ENCODE results near the gene FHIT.

The FHIT gene

DNA sequence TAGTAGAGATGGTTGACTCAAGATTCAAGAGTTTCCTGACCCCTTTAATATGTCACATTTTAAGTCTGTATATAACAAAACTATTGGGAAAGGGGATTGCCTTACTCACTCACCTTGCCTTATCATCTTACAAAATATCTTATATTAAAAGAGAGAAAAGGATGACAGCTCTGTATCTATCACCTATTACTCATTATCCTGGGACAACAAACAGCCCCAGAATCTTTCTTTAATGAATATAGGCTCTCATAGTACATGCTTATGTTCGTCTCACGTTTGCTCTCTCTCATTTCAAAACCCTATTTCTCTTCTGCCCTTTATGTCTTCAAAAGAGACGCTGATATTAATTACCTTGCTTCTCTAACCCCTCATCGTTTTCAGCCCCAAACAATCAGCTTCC lies 1178.0 kb downstream of the FHIT start:
- DNase-seq, result no peak

DNA sequence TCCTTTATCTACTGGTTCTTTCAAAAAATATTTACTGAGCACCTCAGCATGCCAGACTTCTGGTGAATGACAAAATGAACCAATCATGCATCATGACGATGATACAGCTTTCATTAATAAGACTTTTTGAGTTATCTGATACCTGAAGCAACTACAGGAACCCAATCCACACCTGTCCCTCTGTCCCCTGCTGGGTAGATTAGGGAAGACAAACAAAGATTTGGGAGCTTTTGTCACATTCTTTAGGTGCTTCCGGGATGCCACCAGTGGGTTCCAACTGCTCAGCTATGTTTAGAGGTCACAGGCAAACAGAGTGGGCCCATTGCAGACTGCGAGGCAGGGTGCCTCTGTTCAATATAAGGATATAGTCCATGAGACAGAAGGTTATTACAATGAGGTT lies 1180.9 kb downstream of the FHIT start:
- DNase-seq, result no peak

DNA sequence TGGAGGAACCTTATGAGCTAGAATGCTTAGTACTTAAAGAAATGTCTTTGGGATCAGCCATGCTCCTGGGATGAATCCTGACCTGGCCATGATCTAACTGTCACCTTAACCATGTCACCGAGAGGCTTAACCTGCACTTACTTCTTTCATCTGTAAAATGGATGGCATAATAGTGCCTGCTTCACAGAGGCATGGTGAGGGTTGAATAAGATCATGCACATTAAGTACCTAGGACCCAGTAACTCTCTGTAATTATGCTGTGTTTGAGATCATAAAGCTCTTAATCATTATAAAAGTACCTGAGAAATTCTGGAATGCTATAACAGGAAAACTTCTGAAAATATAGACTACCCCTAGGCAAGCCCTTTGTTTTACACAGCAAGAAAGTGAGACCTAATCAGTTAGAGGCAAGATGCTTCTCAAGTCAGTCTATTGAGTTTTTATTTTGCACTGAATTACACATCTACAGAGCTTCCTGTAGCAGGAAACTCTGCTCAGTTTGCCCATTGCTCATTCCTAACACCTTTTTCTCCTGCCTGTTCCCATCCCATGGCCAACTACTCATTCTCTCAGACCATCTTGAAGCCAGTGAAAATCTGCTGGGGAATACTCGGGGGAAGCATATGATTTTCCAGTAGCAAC lies 1185.9 kb downstream of the FHIT start:
- no peak for DNase-seq

DNA sequence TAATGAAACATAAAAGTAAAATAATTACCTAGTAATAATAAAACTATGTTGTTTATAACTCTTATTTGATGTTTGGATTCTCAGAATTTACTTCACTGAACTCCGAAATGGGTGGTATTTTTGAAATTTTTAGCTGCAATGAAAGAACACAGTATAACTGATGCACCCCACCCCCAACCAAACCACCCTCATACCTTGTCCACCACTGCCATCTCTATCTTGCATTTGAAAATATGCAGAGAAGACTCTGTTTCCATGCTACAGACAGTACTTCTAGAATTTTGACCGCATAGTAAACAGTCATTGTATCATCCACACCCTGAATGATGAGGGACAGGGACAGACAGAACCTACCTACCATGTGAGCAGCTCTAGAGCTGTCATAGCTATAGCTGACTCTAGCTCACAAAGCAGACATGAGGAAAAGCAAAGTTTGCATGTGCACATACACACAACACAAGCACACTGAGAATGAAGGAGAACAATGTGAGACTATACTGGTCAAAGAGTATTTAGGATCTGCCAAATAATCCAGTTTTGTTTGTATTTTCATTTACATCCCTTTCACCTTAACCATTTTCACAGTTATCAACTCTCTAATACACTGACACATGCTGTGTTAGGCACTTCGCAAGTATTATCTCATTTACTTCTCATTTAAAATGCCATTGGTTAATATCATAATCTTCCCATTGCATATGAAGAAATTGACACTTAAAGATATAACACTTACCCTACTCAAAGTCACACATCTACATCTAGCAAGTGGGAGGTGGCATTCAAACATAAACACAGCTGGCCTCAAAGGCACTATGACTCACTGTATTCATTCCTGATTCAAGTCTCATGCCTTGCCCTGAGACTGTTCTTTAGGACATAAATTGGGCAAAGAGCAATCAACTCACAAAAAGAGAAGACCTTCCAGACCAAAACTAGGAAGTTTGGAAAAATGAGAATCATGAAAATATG lies 1186.8 kb downstream of the FHIT start:
- DNase-seq, result no peak

DNA sequence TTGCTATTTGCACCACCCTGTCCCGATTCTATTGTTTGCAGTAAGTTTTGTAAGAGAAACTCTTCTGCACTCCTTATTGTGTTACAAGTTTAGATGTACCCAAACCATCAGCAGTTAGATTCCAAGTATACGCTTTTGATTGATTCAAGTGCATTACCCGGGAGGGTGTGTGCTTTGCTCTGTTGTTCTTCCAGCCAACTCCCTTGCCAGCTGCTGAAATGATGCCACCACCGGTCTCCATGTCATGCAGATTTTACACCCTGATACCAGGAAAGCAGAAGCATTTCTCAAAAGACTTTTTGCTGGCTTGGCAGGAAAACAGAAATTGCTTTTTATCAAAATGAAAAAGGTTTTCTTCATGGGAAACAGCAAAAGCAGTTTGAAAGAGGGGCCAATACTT lies 1194.8 kb downstream of the FHIT start:
- DNase-seq, result no peak

DNA sequence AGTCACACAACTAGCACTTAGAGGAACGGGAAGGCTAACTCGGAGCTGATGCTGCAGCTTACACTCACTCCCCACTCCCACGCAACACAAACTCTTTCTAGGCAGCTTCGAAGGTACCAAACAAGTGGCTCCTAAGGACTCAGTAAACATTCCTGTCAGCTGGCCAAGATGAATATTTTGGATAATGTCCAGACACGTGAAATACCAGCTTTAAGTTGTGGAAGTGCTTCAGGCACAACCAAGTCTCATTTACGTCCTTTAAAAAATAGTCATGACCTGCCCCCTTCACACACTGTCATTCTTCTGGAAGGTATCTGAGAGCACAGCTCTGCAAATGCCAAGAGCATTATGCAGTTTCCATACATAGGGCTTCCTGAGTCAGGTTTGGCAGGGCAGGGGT lies 1195.5 kb downstream of the FHIT start:
- DNase-seq, result no peak

DNA sequence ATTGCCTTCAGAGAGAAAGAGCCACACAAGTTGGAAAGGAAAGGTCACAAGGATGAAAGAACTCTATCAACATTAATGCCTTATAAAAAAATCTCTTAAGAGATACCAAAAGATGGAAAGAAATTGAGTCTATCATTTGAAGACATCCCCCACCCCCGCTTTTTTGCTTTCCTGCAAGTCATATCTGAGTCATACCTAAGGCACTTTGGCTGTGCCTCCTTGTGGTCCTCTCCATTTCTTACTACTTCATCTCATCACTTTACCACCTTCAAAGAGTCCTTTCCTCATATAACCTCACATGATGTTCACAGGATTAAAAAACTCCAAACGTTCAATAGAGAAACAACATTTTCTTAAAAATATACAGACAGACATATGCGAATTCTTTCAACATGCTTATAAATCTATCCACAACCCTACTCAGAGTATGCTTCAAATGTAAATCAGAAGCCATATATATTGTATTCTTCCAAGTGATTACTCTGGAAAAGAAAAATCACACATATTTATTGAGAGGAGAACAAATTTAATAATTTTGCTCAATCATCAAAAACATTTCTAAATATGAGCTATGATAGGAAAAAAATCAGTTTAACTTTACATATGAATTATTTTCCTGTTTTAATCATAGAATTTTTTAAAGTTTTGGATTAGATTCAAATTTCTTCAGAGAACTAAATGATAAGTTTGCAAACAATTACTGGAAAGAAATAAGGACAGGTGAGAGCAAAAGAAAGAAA lies 1197.6 kb downstream of the FHIT start:
- DNase-seq, result no peak

DNA sequence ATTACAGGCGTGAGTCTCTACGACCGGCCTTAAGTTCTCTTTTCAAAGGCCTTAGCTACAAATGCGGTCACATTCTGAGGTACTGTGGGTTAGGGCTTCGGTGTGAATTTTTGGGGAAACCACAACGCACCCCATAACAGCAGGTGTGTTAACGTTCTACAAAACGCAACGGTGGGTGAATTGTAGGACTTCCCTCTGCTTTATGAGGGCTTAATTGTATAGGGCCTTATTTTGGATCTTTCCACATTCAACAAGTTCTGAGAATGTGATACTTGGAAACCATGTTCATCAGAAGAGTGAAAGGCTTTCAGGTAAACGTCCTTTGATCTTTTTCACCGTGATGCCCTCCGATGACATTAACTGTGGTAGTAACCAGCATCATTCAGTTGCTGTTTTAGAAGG lies 1202.8 kb downstream of the FHIT start:
- DNase-seq, result no peak

DNA sequence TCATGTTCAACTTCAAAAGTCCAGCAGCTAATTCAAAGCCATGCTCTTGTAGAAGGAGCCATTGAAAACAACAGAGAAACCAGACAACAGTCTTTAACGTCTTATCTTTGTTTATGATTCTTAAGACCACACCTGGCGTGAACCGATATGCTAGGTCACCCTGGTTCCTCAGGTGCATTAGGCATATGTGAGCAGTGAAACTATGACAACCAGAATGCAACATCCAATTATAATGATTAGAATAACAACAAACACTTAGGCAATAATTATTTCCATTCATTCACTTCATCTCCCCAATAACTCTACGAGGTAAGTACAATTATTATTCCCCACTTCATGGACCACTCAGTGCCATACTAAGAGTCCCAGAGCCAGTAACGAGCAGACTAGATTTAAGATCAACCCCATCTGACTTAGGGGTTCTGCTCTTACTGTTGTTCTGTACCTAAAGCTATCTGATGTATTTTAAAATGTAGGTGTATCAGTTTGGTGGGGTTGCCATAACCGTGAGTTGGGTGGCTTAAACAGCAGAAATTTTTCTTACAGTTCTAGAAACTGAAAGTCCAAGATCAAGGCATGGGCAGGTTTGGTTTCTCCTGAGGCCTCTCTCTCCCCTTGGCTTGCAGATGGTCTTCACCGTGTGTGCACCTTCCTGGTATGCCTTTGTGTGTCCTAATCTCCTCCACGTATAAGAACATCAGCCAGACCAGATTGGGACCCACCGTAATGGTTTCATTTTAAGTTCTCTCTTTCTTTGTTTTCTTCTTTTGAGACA lies 1203.6 kb downstream of the FHIT start:
- no peak for DNase-seq

DNA sequence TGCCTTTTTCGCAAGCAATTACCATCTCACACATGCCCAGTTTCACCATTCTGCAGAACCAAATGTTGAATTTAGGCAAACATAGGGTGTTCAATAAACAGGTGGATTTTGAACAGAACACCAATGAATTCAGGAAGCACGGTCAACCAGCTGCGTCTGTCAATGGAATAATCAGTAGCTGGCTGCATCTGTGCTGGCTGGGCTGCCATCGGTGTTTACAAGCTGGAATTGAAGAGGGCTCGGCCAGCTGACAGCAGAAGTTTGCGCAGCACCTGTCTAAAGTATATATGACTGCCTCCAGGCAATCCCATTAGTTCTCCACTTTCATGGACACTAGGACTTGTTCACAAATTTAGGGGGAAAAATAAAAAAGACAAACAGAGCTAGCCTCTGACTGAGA lies 1205.0 kb downstream of the FHIT start:
- DNase-seq, result peak; percentile 85

DNA sequence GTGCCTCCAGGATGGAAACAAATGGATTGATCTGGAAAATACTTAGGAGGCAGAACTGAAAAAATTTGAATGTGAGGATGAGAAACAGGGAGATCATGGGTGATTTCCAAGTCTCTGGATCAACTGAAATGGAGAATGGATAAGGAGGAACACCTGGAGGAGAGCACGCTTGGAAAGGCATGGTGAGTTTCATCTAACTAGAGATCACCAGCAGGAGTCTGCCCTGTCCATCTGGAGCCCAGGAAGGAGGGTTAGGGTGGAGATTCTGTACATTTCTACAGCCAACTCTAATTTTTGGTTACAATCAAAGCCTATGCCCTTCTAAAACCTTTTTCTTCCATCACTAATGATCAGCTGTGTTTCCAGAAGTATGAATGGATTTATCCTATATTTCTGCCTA lies 1205.6 kb downstream of the FHIT start:
- DNase-seq, result no peak

DNA sequence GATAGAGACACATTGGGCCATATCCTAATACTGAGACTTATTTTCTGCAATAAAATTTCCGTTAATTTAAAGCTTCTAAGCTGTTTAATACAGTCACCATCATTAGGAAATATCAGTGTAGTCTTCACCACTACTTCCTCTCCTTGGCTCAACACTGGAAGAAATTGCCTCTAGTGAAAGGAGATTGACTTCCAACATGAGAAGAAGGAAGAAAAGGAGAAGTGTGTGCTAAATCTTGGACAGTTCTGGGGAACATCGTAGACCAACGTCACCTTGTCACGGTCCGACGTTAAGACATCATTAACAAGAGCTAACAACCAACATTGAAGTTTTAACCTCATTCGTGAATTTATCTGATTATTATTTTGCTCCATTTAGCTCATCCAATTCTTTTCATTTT lies 1214.4 kb downstream of the FHIT start:
- no peak for DNase-seq

DNA sequence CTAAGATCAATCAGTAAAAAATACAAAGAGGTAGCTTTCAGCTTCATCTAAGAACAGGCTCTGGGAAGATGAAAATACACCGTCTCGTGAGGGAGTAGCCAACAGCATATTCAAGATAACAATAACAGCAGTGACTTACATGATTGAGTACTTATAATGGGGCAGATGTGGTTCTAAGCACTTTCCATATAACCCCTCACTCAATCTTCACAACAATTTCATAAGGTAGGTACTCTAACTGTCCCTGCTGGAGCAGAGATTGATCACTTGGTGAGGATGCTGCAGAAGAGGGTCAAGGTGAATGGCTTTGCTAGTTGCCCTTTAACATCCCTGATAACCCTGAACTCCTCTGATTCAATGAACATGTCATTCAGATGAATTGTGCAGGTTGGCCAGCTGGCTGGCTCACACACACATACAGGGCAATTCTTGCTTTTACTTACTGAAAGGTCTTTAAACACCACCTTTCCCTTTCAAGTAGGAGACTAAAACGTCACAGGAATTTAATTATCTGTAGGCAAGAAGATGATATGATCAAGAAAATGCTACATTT lies 1217.3 kb downstream of the FHIT start:
- no peak for DNase-seq

DNA sequence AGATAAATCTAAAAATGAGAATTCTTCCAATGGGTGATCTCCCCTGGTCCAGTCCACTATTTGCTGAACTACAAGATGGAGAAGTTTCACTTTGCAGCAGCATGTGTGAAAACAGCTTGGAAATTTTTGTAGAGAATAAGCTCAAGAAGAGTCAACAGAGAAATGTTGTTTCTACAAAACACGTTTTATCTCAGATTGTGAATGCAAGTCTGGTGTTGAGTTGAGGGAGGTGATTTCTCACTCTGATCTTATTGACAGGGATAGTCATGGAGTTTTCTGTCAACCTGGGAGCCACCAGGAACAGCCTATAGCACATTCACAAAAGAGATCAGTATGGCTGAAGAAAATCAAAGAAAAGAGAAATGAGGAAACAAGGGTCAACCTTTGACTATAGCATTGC lies 1220.3 kb downstream of the FHIT start:
- no peak for DNase-seq

DNA sequence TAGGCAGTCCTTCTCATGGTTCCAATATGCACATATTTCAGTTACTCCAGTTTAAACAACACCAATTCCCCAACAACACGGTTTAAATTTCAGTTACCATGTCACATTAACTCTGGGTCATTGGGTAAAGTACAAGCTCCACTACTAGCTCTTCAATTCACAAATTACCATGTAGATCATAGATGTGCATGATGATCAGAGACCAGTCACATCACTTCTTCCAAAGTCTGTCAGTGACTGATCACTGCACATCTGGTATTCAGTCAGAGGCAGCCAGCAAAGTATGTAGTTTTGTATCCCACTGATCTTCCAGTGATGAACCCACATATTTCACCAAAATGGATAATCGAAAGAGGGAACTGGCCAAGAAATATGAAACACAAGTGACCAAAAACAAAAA lies 1223.0 kb downstream of the FHIT start:
- no peak for DNase-seq

DNA sequence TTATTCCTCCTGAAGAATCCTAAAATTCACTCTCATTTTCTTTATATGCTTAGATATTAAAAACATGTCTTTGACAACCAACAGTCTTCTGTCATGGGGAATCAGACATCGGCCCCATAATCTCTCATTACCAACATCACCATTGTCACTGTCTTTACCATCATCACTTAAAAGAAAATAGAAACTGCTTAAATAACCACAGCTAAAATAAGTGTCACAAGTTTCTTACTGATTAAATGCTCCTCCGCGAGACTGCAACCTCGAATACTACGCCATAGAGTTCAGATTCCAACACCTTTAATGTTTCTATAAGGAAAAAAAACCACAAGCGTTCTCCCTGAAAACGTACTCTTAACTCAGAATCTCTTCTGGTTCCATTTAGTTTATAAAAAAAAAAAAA lies 1223.9 kb downstream of the FHIT start:
- DNase-seq, result no peak

DNA sequence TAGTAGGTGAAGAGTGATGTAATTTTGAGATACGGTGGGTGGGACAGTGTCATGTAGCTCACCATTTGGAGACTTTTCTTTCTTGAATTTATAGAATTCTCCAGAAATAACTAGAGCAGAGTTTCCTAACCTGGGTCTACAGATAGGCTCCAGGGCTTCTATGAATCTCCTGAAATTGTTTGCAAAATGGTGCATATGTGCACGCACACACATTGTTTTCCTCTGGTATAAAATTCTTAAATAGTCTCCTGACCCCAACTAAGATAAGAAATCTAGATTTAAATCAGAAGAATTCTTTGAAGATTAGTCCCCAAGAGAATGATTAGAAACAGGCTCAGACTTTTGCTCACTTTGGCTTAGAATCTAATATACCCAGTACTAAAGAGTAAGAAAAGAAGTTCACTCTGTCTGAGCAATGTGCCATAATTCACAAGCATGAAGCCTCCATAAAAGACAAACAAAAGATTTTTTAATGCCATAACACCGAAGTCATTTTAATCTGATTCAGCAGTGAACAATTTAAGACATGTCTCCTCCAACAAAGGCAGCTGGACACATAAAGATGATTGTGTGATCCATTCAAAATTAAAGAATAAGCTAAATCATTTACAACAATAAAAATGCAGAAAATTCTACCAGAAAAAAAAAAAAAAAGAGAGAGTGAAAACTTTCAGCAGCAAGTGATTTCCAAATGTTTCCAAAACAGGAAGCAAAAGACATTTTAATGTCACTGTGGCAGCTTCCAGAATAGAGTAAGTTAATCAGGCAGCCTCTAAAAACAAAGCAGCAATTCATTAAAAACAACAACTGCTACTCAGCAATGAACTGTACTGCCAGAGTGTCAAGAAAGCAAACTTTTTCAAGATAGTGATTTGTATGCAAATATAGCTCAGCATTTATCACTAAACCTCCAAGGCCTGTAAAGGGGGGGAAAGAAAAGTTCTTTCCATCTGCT lies 1225.9 kb downstream of the FHIT start:
- DNase-seq, result no peak

DNA sequence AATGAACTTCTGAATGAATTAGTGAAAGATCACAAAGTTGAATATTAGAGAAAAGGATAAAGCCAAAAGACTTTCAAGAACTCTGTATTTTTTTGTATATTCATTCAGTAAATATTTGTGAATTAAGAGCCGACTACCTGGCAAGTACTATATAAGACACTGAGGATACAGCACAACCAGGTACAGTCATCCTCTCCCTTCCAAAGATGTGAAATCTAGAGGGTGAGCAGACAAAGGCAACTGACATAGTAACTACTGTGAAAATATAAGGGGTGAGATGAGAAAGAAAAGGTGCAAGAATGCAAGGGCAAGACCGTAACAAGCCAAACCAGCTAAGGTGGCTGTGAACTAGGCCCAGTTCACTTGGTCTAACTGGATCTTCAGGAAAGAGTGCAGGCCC lies 1226.9 kb downstream of the FHIT start:
- DNase-seq, result no peak

DNA sequence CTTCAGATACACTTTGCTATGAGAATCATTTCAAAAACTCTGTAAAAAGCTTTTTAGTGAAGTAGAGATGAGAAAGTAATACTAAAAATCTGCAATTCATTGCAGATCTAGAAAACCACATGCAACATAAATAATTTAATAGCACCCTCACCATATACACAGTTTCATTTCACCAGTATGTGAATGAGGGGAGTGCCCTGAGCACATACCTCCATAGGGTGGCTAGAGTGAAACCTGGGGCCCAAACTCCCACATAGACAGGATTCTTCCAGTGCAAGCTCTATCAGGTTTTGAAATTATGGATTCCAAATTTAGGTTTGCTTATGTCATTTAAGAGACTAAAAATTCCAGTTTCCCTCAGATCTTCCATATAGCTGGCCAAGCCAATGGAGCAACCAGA lies 1228.1 kb downstream of the FHIT start:
- DNase-seq, result no peak

DNA sequence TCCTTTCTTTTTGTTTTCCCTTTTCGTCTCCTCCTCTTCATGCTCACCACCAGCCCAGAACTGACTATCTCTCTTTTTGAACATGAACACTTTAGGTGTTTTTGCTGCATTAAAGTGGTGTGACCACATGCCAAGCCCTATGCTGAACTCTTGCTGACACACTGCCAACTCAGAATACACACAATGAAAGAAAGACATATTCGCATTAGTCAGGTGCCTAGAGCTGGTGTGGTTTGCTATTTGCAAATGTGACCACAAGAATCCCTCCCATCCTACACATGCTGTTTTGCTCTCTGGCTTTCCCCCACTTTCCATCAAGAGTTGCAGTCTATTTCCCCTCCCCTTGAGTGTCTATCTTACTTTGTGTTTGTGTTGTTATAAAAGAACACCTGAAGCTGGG lies 1233.6 kb downstream of the FHIT start:
- DNase-seq, result no peak

DNA sequence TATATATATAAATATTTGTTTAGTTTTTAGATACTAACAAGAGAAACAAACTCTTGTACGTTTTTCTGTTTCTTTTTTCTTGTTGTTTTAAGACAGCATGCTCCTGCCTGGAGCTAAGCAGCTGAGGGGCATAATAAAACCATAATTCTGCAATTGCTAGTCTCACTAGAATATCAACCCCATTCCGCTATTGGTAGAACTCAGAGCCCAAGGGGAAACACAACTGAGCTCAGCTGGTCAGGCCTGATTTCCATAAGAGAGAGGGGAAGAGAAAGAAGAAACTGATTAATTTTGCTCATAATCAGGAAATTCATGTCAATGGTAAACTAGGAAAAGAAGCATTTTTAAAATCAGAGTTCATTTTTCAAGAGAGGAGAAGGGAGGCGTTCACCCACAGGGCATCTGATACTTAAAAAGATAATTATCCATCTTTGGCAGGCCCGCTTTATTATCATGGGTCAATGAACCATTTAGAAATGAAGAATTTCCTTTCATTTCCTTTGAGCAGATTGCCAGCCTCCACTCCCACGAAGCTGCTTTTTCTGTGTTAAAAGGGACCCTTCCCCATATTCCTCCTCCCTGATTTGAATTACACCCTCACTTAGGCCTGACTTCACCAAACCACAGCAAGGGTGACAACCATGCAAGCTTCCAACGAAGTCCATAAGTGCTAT lies 1236.1 kb downstream of the FHIT start:
- no peak for DNase-seq
